GM23338 (cell line): ENCODE data around the gene HSPB6. TPM values are rescaled to one million over a fixed set of nuclear protein-coding genes. Genes with fewer than 3 reads are reported as not detected.

Experiments
- ATAC-seq: fragments of 200-7000 bp; cut with Tn5 transposase; 3 replicates; pipeline ENCODE4 v1.9.1; 2020
- DNase-seq: peaks from one replicate; pipeline ENCODE4 v3.0.0-alpha.2; 2015; ENCODE audit warnings: low spot score
- H2AFZ ChIP-seq: fragments of 200-600 bp; sonication (generic); 2 replicates; pipeline ENCODE4 v1.8.0; 2016; ENCODE audit warnings: antibody characterized with exemption, mild to moderate bottlenecking, moderate library complexity
- H3F3A ChIP-seq: fragments of 200-600 bp; sonication (generic); replicated peaks from 2 replicates; pipeline ENCODE4 v1.8.0; 2017; ENCODE audit warnings: antibody characterized with exemption, mixed run types, low read depth
- H3K27ac ChIP-seq: fragments of 200-600 bp; sonication (generic); 2 replicates; pipeline ENCODE4 v1.6.1; 2016; ENCODE audit warnings: low read depth
- H3K27me3 ChIP-seq: fragments of 200-600 bp; sonication (generic); 2 replicates; pipeline ENCODE4 v1.8.0; 2016; ENCODE audit warnings: mild to moderate bottlenecking, mixed run types, moderate library complexity; ENCODE audit not compliant: insufficient read depth
- H3K36me3 ChIP-seq: fragments of 200-600 bp; sonication (generic); 2 replicates; pipeline ENCODE4 v1.8.0; 2016; ENCODE audit warnings: mild to moderate bottlenecking; ENCODE audit not compliant: insufficient read depth
- H3K4me1 ChIP-seq: fragments of 200-600 bp; sonication (generic); 2 replicates; pipeline ENCODE4 v1.8.0; 2016; ENCODE audit warnings: mild to moderate bottlenecking, moderate library complexity; ENCODE audit not compliant: insufficient read depth
- H3K4me2 ChIP-seq: fragments of 200-600 bp; sonication (generic); 2 replicates; pipeline ENCODE4 v1.7.1; 2017; ENCODE audit warnings: mixed run types
- H3K4me3 ChIP-seq: fragments of 200-600 bp; sonication (generic); 2 replicates; pipeline ENCODE4 v1.6.1; 2016; ENCODE audit warnings: mixed run types
- H3K79me2 ChIP-seq: fragments of 200-600 bp; sonication (generic); replicated peaks from 2 replicates; pipeline ENCODE4 v1.8.0; 2017; ENCODE audit warnings: mild to moderate bottlenecking; ENCODE audit not compliant: insufficient read depth
- H3K9me2 ChIP-seq: fragments of 200-600 bp; sonication (generic); 2 replicates; pipeline ENCODE4 v1.8.0; 2017; ENCODE audit not compliant: insufficient read depth
- H4K20me1 ChIP-seq: fragments of 200-600 bp; sonication (generic); replicated peaks from 2 replicates; pipeline ENCODE4 v1.8.0; 2017; ENCODE audit warnings: mild to moderate bottlenecking; ENCODE audit not compliant: insufficient read depth
- H3K27ac Mint-ChIP-seq: 2 replicates; pipeline ENCODE4 v1.8.0; 2020; ENCODE audit warnings: inconsistent platforms, mild to moderate bottlenecking, moderate library complexity, mixed read lengths
- H3K27me3 Mint-ChIP-seq: 3 replicates; pipeline ENCODE4 v1.8.0; 2022; ENCODE audit warnings: low read depth, mild to moderate bottlenecking, moderate library complexity, mixed read lengths, inconsistent platforms; ENCODE audit not compliant: insufficient read depth, poor library complexity
- H3K36me3 Mint-ChIP-seq: 3 replicates; pipeline ENCODE4 v1.8.0; 2021; ENCODE audit warnings: low read depth, mild to moderate bottlenecking, inconsistent platforms, moderate library complexity, mixed read lengths
- H3K4me1 Mint-ChIP-seq: 3 replicates; pipeline ENCODE4 v1.8.0; 2020; ENCODE audit warnings: mild to moderate bottlenecking, inconsistent platforms, mixed read lengths
- H3K4me3 Mint-ChIP-seq: 3 replicates; pipeline ENCODE4 v1.8.0; 2021; ENCODE audit warnings: moderate library complexity, mild to moderate bottlenecking, inconsistent platforms, mixed read lengths
- H3K9me3 Mint-ChIP-seq: 3 replicates; pipeline ENCODE4 v1.8.0; 2020; ENCODE audit warnings: moderate library complexity, mild to moderate bottlenecking, inconsistent platforms, mixed read lengths
- EZH2 ChIP-seq: fragments of 200-600 bp; sonication (generic); IDR thresholded peaks from one replicate; pipeline ENCODE4 v1.8.0; 2017; ENCODE audit warnings: antibody characterized with exemption, mild to moderate bottlenecking, low read depth; ENCODE audit not compliant: unreplicated experiment
- EZH2phosphoT487 ChIP-seq: fragments of 200-600 bp; sonication (generic); IDR thresholded peaks from one replicate; pipeline ENCODE4 v1.8.1; 2018; ENCODE audit warnings: antibody characterized with exemption; ENCODE audit not compliant: unreplicated experiment
- JUNB ChIP-seq: IDR thresholded peaks from one replicate; pipeline ENCODE4 v1.6.1; 2016; ENCODE audit warnings: antibody characterized with exemption; ENCODE audit not compliant: unreplicated experiment
- NANOG ChIP-seq: IDR thresholded peaks from 2 replicates; pipeline ENCODE4 v1.6.1; 2016; ENCODE audit warnings: antibody characterized with exemption, borderline replicate concordance
- POLR2AphosphoS5 ChIP-seq: IDR thresholded peaks from 2 replicates; pipeline ENCODE4 v1.6.1; 2016; ENCODE audit warnings: antibody characterized with exemption, low read depth
- STAT1 ChIP-seq: IDR thresholded peaks from one replicate; pipeline ENCODE4 v1.6.1; 2016; ENCODE audit warnings: antibody characterized with exemption; ENCODE audit not compliant: unreplicated experiment
- ZNF114 ChIP-seq: fragments of 250-450 bp; sonication (Bioruptor Pico); IDR thresholded peaks from 2 replicates; pipeline ENCODE4 v1.5.0; 2020; ENCODE audit warnings: mild to moderate bottlenecking, moderate library complexity
- polyA plus RNA-seq: library from polyadenylated mRNA; unstranded; fragments of >200 nt; fragmentation: Nextera tagmentation; extraction: Ambion mirVana; gene quantifications from 2 replicates; pipeline ENCODE4 v1.2.1, GENCODE V29; 2016
- total RNA-seq: library from RNA; depleted of rRNA; stranded (reverse); fragments of >200 nt; shearing (Covaris generic); gene quantifications from 2 replicates; pipeline ENCODE4 v1.2.3, GENCODE V29; 2014
- TF ChIP-seq, protein P1 (sequence below): IDR thresholded peaks from 2 replicates; pipeline ENCODE4 v1.6.1; 2016; ENCODE audit warnings: antibody characterized with exemption
- TF ChIP-seq, protein P2 (sequence below), 2 experiments: fragments of 200-600 bp in 1 of 2; sonication (generic) in 1 of 2; conservative IDR thresholded peaks; 2 replicates each; pipeline versions ENCODE4 v1.5.1 to v1.6.1; 2016 to 2017; ENCODE audit warnings: antibody characterized with exemption in 2 of 2, low read depth in 2 of 2, mild to moderate bottlenecking in 2 of 2, moderate library complexity in 1 of 2
- TF ChIP-seq, protein P3 (sequence below): IDR thresholded peaks from one replicate; pipeline ENCODE4 v1.6.1; 2018; ENCODE audit warnings: antibody characterized with exemption; ENCODE audit not compliant: unreplicated experiment

Gene HSPB6
- total and polyA plus RNA-seq, 2 experiments from 2014 or later, result 0.87 to 3.2 TPM

- H3K27me3 ChIP-seq, result peaks cover 6% of the 10 kb centered on the region
- DNase-seq (no peak), ATAC-seq (no peak)
- peaks cover 18% of the 10 kb centered on the region for H3K4me1 Mint-ChIP-seq
- no peak overlapping the region for H3K27ac ChIP-seq
- peaks cover 2% of the 10 kb centered on the region; the same call in 1 of the 3 replicates for H3K36me3 Mint-ChIP-seq
- no peak overlapping the region for H3K27ac Mint-ChIP-seq
- no peaks in the 10 kb centered on the region for H3K9me2 ChIP-seq
- H3K9me3 Mint-ChIP-seq, result no peaks in the 10 kb centered on the region; the same call in 1 of the 3 replicates
- no peak overlapping the region for H3K4me3 ChIP-seq
- H3K36me3 ChIP-seq, result no peaks in the 10 kb centered on the region
- no peaks in the 10 kb centered on the region for H3F3A ChIP-seq
- peaks cover 15% of the 10 kb centered on the region for H3K4me1 ChIP-seq
- peaks cover 14% of the 10 kb centered on the region for H3K79me2 ChIP-seq
- H3K4me2 ChIP-seq, result no peak overlapping the region
- no peak overlapping the region for H2AFZ ChIP-seq
- peak overlapping the region; percentile 23; the same call in 1 of the 3 replicates for H3K4me3 Mint-ChIP-seq
- H3K27me3 Mint-ChIP-seq, result peaks cover 18% of the 10 kb centered on the region
- no peaks in the 10 kb centered on the region for H4K20me1 ChIP-seq
- TF ChIP-seq NANOG, result no peak
- TF ChIP-seq STAT1, result no peak
- TF ChIP-seq JUNB, result no peak
- no peak for TF ChIP-seq EZH2
These were observed 6.7 kb downstream of the HSPB6 start for GRCh38 chr19:35750167-35750566.

DNA sequence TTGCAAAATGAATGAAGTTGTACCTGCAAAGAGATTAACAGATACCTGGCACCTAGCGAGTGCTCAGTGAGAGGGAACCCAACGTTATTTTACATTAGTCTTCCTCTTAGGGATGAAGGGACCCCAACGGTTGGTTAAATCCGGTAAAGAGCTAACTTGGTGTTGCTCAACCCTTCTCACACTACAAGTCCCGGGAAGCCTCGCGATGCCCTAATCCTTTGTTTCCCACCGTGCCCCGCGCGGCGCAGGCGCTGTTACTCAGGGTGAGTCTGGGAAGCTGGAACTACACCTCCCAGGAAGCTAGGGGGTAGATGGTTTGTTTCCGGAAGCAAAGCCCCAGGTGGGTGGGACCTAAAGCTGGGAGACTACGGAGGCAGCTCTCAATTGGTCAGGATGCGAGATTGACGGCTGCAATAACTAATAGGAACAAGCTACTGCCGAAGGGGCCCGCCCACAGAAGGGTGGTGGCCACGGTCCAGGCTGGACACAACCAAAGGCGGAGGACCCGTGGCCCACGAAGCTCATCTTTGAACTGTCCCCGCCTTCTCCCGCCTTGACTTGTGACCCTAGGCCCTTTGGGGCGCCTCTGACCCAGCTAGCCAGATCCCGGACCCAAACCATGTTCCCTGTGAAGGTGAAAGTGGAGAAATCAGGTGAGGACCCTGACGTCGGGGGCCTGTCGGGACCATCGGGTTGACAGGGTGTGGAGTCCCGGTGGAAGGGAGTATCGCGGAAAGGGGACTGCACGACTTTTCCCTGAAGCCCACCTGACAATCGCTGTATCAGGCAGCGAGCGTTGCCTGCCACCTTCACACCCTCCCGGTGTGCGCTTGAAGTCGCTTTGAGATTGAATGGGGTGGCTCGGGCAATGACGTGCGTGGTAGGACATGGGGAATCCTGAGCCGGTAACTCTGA lies 8.5 kb downstream of the HSPB6 start, which contains the start of gene LIN37:
Gene LIN37, plus strand, starts transcription at position 471 of the 915 bp plus-strand sequence. Its CDS starts 149 bp downstream, at position 620.
- Mint-ChIP-seq H3K36me3 (peaks cover 2% of the 10 kb centered on the region; the same call in 2 of the 3 replicates), H3K4me3 (peak within 1 kb of the TSS; percentile 97), H3K27me3 (peaks cover 7% of the 10 kb centered on the region), H3K4me1 (peaks cover 20% of the 10 kb centered on the region), H3K27ac (peak within 1 kb of the TSS; percentile 96), H3K9me3 (no peaks in the 10 kb centered on the region; the same call in 1 of the 3 replicates)
- Histone ChIP-seq H3K9me2 (no peaks in the 10 kb centered on the region), H3K27ac (no peak within 1 kb of the TSS), H3F3A (no peaks in the 10 kb centered on the region), H3K4me3 (peak within 1 kb of the TSS; percentile 66), H3K79me2 (peaks cover 14% of the 10 kb centered on the region), H3K4me2 (peak within 1 kb of the TSS; percentile 74), H2AFZ (0 out of 2 replicates have a peak within 1 kb of the TSS, but pooled peaks have one; percentile 23), H3K27me3 (no peaks in the 10 kb centered on the region), H4K20me1 (no peaks in the 10 kb centered on the region), H3K4me1 (peaks cover 15% of the 10 kb centered on the region), H3K36me3 (no peaks in the 10 kb centered on the region)
- peak; percentile 78 for ATAC-seq
- peak; percentile 100 for DNase-seq
- TF ChIP-seq, protein P1, sequence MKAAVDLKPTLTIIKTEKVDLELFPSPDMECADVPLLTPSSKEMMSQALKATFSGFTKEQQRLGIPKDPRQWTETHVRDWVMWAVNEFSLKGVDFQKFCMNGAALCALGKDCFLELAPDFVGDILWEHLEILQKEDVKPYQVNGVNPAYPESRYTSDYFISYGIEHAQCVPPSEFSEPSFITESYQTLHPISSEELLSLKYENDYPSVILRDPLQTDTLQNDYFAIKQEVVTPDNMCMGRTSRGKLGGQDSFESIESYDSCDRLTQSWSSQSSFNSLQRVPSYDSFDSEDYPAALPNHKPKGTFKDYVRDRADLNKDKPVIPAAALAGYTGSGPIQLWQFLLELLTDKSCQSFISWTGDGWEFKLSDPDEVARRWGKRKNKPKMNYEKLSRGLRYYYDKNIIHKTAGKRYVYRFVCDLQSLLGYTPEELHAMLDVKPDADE, result peak; percentile 99
- TF ChIP-seq ZNF114 (CRISPR knock-in tag) (no peak), POLR2AphosphoS5 (peak; percentile 71), EZH2phosphoT487 (no peak)
- TF ChIP-seq, protein P2, sequence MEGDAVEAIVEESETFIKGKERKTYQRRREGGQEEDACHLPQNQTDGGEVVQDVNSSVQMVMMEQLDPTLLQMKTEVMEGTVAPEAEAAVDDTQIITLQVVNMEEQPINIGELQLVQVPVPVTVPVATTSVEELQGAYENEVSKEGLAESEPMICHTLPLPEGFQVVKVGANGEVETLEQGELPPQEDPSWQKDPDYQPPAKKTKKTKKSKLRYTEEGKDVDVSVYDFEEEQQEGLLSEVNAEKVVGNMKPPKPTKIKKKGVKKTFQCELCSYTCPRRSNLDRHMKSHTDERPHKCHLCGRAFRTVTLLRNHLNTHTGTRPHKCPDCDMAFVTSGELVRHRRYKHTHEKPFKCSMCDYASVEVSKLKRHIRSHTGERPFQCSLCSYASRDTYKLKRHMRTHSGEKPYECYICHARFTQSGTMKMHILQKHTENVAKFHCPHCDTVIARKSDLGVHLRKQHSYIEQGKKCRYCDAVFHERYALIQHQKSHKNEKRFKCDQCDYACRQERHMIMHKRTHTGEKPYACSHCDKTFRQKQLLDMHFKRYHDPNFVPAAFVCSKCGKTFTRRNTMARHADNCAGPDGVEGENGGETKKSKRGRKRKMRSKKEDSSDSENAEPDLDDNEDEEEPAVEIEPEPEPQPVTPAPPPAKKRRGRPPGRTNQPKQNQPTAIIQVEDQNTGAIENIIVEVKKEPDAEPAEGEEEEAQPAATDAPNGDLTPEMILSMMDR (conservative IDR thresholded peaks at IDR 0.05; ENCODE audit: low read depth in 2 of 2), result no peak
- TF ChIP-seq, protein P3, sequence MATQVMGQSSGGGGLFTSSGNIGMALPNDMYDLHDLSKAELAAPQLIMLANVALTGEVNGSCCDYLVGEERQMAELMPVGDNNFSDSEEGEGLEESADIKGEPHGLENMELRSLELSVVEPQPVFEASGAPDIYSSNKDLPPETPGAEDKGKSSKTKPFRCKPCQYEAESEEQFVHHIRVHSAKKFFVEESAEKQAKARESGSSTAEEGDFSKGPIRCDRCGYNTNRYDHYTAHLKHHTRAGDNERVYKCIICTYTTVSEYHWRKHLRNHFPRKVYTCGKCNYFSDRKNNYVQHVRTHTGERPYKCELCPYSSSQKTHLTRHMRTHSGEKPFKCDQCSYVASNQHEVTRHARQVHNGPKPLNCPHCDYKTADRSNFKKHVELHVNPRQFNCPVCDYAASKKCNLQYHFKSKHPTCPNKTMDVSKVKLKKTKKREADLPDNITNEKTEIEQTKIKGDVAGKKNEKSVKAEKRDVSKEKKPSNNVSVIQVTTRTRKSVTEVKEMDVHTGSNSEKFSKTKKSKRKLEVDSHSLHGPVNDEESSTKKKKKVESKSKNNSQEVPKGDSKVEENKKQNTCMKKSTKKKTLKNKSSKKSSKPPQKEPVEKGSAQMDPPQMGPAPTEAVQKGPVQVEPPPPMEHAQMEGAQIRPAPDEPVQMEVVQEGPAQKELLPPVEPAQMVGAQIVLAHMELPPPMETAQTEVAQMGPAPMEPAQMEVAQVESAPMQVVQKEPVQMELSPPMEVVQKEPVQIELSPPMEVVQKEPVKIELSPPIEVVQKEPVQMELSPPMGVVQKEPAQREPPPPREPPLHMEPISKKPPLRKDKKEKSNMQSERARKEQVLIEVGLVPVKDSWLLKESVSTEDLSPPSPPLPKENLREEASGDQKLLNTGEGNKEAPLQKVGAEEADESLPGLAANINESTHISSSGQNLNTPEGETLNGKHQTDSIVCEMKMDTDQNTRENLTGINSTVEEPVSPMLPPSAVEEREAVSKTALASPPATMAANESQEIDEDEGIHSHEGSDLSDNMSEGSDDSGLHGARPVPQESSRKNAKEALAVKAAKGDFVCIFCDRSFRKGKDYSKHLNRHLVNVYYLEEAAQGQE, result no peak
